ENCODE measurements around the gene ZNF285. TPM values are rescaled to one million over a fixed set of nuclear protein-coding genes. Genes with fewer than 3 reads are reported as not detected.

Gene ZNF285
- total and polyA plus RNA-seq, 2 of the 8 experiments (the other 6 are each of a cell fraction or from before 2014, with no cell fraction given), result 0.83 to 2.5 TPM

DNA sequence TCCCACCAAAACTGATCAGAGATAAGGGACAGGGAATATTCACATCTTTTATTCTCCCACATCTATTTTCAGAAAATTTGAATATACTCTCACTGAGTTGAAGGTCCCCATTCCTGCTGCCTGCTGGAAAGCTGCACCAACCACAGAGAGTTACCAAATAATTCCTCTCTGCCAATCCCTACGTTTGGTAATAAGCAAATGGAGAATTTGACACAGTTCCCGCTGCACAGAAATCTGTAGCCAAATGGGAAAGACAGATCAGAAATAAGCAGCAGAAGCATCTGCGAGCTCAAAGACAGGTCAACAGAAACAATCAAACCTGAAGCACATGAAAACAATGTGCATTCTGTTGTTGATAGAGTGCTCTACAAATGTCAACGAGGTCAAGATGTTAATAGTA, 54.9 kb downstream of the ZNF285 start:
- DNase-seq (ENCODE audit: low read depth in 1 of 2, low spot score in 2 of 2), result no peak
- no peak overlapping the region for H3K4ac ChIP-seq (replicated peaks; ENCODE audit: insufficient read length, low read depth, low read length)
- H3K9me3 ChIP-seq (ENCODE audit: insufficient read depth in 2 of 2, low read depth in 1 of 2, low read length in 1 of 2), result peaks cover 34 to 35% of the 10 kb centered on the region in 2 experiments
- no peak overlapping the region for H2BK120ac ChIP-seq (replicated peaks; ENCODE audit: low read depth, low read length)
- H4K91ac ChIP-seq (replicated peaks; ENCODE audit: insufficient read length, low read length), result no peak overlapping the region
- no peak overlapping the region for H3K27ac ChIP-seq (ENCODE audit: low read depth, low read length)
- H4K5ac ChIP-seq (ENCODE audit: insufficient read length, low read depth, low read length), result no peak overlapping the region
- H4K8ac ChIP-seq (ENCODE audit: extremely low read depth, insufficient read depth, low read length), result no peak overlapping the region
- no peak overlapping the region for H2BK15ac ChIP-seq (ENCODE audit: low read length)
- no peaks in the 10 kb centered on the region for H4K20me1 ChIP-seq (replicated peaks in 1 of 2; ENCODE audit: control insufficient read depth in 1 of 2, insufficient read depth in 2 of 2, low read length in 2 of 2)
- H3K79me2 ChIP-seq (ENCODE audit: control insufficient read depth in 1 of 2, insufficient read depth in 2 of 2, low read length in 2 of 2), result no peaks in the 10 kb centered on the region
- no peak for FAIRE-seq
- no peak overlapping the region for H3K56ac ChIP-seq (replicated peaks; ENCODE audit: insufficient read length, low read depth, low read length)
- H3K23ac ChIP-seq (ENCODE audit: insufficient read length), result no peak overlapping the region
- CTCF ChIA-PET (ENCODE audit: partially characterized antibody), result no interaction called here
- POLR2A ChIA-PET (ENCODE audit: partially characterized antibody), result no interaction called here
- H3K27me3 ChIP-seq (replicated peaks in 1 of 4; ENCODE audit: control insufficient read depth in 3 of 4, extremely low read depth in 1 of 4, insufficient read depth in 3 of 4, low read length in 3 of 4), result no peaks in the 10 kb centered on the region
- no peak overlapping the region for H2BK20ac ChIP-seq (ENCODE audit: low read length)
- H2AK5ac ChIP-seq (ENCODE audit: low read depth, low read length), result no peak overlapping the region
- H3K9ac ChIP-seq (replicated peaks in 1 of 4; ENCODE audit: extremely low read depth in 1 of 4, low read depth in 3 of 4, low read length in 3 of 4), result no peak overlapping the region
- no peak overlapping the region for H3K18ac ChIP-seq (ENCODE audit: extremely low read depth, low read length)
- H3K4me3 ChIP-seq (ENCODE audit: extremely low read depth in 1 of 4, insufficient read depth in 2 of 4, low read depth in 3 of 4, low read length in 4 of 4), result no peak overlapping the region
- no peak overlapping the region for H3K4me2 ChIP-seq (ENCODE audit: insufficient read depth in 1 of 2, low read depth in 2 of 2, low read length in 2 of 2)
- no peaks in the 10 kb centered on the region for H3K36me3 ChIP-seq (ENCODE audit: control insufficient read depth in 2 of 4, insufficient read depth in 4 of 4, low read length in 3 of 4)
- no peak overlapping the region for H2BK5ac ChIP-seq (ENCODE audit: low read depth, low read length)
- H3K4me1 ChIP-seq (replicated peaks in 1 of 4; ENCODE audit: control insufficient read depth in 3 of 4, insufficient read depth in 4 of 4, low read length in 3 of 4), result no peaks in the 10 kb centered on the region
- H3K23me2 ChIP-seq (ENCODE audit: low read depth, low read length), result no peaks in the 10 kb centered on the region
- no peak overlapping the region for H3K14ac ChIP-seq (ENCODE audit: insufficient read length)
- no peak overlapping the region for H2AFZ ChIP-seq (ENCODE audit: low read length)
- 85% methylated on average over 4 of the region's 4 CpGs; no CpG with 5 or more reads in 1 of the 2 experiments for WGBS, 2 experiments (ENCODE audit: extremely low coverage in 1 of 2, insufficient coverage in 1 of 2, insufficient read length in 1 of 2, insufficient replicate concordance in 2 of 2, low coverage in 1 of 2, low lambda C conversion rate in 2 of 2, missing lambda C conversion rate in 1 of 2)
- H2BK12ac ChIP-seq (ENCODE audit: low read depth, low read length), result no peak overlapping the region
- H3K79me1 ChIP-seq (ENCODE audit: low read depth, low read length), result no peaks in the 10 kb centered on the region
- TF ChIP-seq FOSL1 (IDR thresholded peaks at IDR 0.05; ENCODE audit: insufficient read depth, low read depth, low read length) (no peak), ASH2L (IDR thresholded peaks at IDR 0.05; ENCODE audit: low read length) (no peak), MAFK (IDR thresholded peaks at IDR 0.05; ENCODE audit: low read depth, low read length) (no peak), CBX8 (IDR thresholded peaks at IDR 0.05; ENCODE audit: borderline replicate concordance, low read depth, low read length) (no peak), TEAD4 (IDR thresholded peaks at IDR 0.05; ENCODE audit: low read depth, low read length) (no peak), RAD21 (IDR thresholded peaks at IDR 0.05 in 1 of 2, conservative IDR thresholded peaks at IDR 0.05 in 1 of 2; ENCODE audit: low read depth in 2 of 2, low read length in 2 of 2) (no peak), BACH1 (IDR thresholded peaks at IDR 0.05; ENCODE audit: low read length) (no peak), RBBP5 (IDR thresholded peaks at IDR 0.05; ENCODE audit: borderline replicate concordance, low read depth, low read length) (no peak), BRCA1 (IDR thresholded peaks at IDR 0.05; ENCODE audit: low read depth, low read length) (no peak), TCF12 (IDR thresholded peaks at IDR 0.05; ENCODE audit: low read depth, low read length) (no peak), CTBP2 (IDR thresholded peaks at IDR 0.05; ENCODE audit: borderline replicate concordance, insufficient read depth, insufficient read length, low read length) (no peak), HDAC6 (IDR thresholded peaks at IDR 0.05; ENCODE audit: low read depth, low read length) (no peak), NANOG (IDR thresholded peaks at IDR 0.05; ENCODE audit: insufficient read depth, low read depth, low read length, poor library complexity, severe bottlenecking) (no peak), POLR2A (IDR thresholded peaks at IDR 0.05; ENCODE audit: control extremely low read depth in 1 of 2, low read depth in 2 of 2, low read length in 2 of 2) (no peak)
- TF ChIP-seq, protein P1, sequence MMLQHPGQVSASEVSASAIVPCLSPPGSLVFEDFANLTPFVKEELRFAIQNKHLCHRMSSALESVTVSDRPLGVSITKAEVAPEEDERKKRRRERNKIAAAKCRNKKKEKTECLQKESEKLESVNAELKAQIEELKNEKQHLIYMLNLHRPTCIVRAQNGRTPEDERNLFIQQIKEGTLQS (IDR thresholded peaks at IDR 0.05; ENCODE audit: insufficient read depth, low read depth, low read length), result no peak
